ENCODE results near the gene ELOVL3. TPM values are rescaled to one million over a fixed set of nuclear protein-coding genes. Genes with fewer than 3 reads are reported as not detected.

The ELOVL3 gene
- total and polyA plus RNA-seq, 2 experiments from 2014 or later = 1.4 to 1.9 TPM

DNA sequence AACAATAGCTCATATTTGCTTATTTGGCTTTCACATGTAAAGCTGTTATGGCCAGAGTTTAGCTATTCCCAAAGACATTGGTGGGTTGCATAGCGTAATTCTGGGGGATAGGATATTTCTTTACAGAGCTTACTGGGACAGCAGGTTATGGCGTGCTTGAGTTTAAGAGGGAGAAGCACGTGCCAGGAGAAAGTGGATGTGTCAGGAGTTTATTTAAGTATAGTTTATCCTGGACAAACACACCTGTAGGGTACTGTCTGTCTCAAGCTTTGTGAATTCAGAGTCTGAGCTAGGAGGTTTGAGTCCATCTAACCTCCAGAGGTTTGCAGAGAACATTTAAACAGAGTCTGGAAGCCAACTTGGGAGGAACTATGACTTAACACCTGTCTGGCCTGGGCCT is 40.6 kb downstream of the ELOVL3 start:
- Histone ChIP-seq H3K9ac (no peak overlapping the region), H3K27ac (no peak overlapping the region), H3K27me3 (replicated peaks; ENCODE audit: insufficient read depth) (no peaks in the 10 kb centered on the region), H3K4me2 (ENCODE audit: unreplicated experiment) (no peak overlapping the region), H3F3A (ENCODE audit: insufficient read depth) (peaks cover 61% of the 10 kb centered on the region), H3K9me3 (ENCODE audit: low read depth) (no peaks in the 10 kb centered on the region), H3K4me3 (no peak overlapping the region), H3K4me1 (ENCODE audit: insufficient read depth) (peaks cover 49% of the 10 kb centered on the region), H3K79me2 (ENCODE audit: insufficient read depth) (peaks cover 84% of the 10 kb centered on the region), H3K36me3 (ENCODE audit: low read depth) (no peaks in the 10 kb centered on the region), H2AFZ (no peak overlapping the region), H4K20me1 (ENCODE audit: insufficient read depth) (peaks cover 24% of the 10 kb centered on the region; the same call in 1 of the 2 replicates), H3K9me2 (ENCODE audit: insufficient read depth) (no peaks in the 10 kb centered on the region)
- in situ Hi-C loops (cut with MboI) = no loop called here
- WGBS, 2 experiments (ENCODE audit: low coverage in 1 of 2, low lambda C conversion rate in 2 of 2, missing lambda C conversion rate in 2 of 2) = 98 to 99% methylated on average over 3 of the region's 3 CpGs
- DNase-seq = no peak
- TF ChIP-seq EZH2phosphoT487 (IDR thresholded peaks at IDR 0.05; ENCODE audit: insufficient read depth, low read depth) (no peak), EZH2 (IDR thresholded peaks at IDR 0.05; ENCODE audit: insufficient read depth, poor library complexity, severe bottlenecking) (no peak)

DNA sequence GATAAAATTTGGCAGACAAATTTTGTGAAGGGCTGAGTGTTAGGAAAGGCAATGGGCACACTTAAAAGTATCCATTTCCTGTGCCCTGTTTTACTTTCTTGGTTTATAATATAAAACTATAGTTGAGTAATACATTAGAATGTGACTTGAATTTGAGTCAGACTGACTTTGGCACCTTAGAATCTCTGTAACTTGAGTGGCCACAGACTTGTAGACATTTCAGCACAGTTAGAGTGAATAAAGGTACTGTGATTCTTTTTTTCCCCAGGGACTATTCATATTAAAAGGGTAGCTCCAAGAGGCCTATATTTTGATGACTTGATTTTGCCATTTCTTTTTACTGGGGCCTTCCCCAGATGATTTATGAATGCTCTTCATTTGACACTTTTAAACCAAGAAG is 41.6 kb downstream of the ELOVL3 start:
- in situ Hi-C loops (cut with MboI) = no loop called here
- Histone ChIP-seq H3K4me3 (peak overlapping the region; percentile 6; the same call in 1 of the 2 replicates), H3K4me2 (ENCODE audit: unreplicated experiment) (peak overlapping the region; percentile 59), H2AFZ (no peak overlapping the region), H3K27me3 (replicated peaks; ENCODE audit: insufficient read depth) (no peaks in the 10 kb centered on the region), H3K9me3 (ENCODE audit: low read depth) (no peaks in the 10 kb centered on the region), H3K27ac (peak overlapping the region; percentile 73), H3K36me3 (ENCODE audit: low read depth) (no peaks in the 10 kb centered on the region), H3F3A (ENCODE audit: insufficient read depth) (peaks cover 62% of the 10 kb centered on the region), H3K9ac (peak overlapping the region; percentile 35; the same call in 1 of the 2 replicates), H3K4me1 (ENCODE audit: insufficient read depth) (peaks cover 40% of the 10 kb centered on the region), H3K9me2 (ENCODE audit: insufficient read depth) (no peaks in the 10 kb centered on the region), H4K20me1 (ENCODE audit: insufficient read depth) (peaks cover 28% of the 10 kb centered on the region; the same call in 1 of the 2 replicates), H3K79me2 (ENCODE audit: insufficient read depth) (peaks cover 84% of the 10 kb centered on the region)
- TF ChIP-seq EZH2phosphoT487 (IDR thresholded peaks at IDR 0.05; ENCODE audit: insufficient read depth, low read depth) (peak; percentile 80), EZH2 (IDR thresholded peaks at IDR 0.05; ENCODE audit: insufficient read depth, poor library complexity, severe bottlenecking) (no peak)
- peak; percentile 88 for DNase-seq

DNA sequence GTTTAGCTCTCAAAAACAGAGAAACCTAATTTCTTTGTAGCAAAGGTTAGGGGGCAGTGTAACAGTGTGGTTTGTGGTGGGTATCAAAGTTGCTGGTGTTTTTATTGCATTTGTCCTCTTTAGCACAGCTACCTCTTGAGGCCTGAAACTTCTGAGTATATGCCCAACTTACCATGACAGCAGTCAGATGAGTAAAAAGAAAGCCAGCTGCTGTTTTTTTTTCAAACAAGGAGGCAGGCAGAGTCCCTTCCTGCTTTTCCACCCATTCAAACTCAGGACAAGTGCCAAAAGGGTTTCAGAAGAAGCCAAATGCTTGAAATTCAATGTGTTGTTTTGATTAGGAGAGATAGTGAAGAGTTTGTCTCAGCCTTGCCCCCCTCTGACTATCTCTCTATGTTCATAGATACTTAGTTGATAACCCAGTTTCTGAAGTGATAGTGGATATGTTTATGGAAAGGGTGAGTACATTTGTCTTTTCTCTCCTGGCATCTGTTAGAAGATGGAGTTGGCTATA is 42.3 kb downstream of the ELOVL3 start:
- Histone ChIP-seq H3K4me2 (ENCODE audit: unreplicated experiment) (peak overlapping the region; percentile 59), H4K20me1 (ENCODE audit: insufficient read depth) (peaks cover 32% of the 10 kb centered on the region; the same call in 1 of the 2 replicates), H3K9me2 (ENCODE audit: insufficient read depth) (no peaks in the 10 kb centered on the region), H2AFZ (no peak overlapping the region), H3K9ac (peak overlapping the region; percentile 35; the same call in 1 of the 2 replicates), H3K4me3 (peak overlapping the region; percentile 6; the same call in 1 of the 2 replicates), H3F3A (ENCODE audit: insufficient read depth) (peaks cover 60% of the 10 kb centered on the region), H3K79me2 (ENCODE audit: insufficient read depth) (peaks cover 84% of the 10 kb centered on the region), H3K9me3 (ENCODE audit: low read depth) (no peaks in the 10 kb centered on the region), H3K27me3 (replicated peaks; ENCODE audit: insufficient read depth) (no peaks in the 10 kb centered on the region), H3K4me1 (ENCODE audit: insufficient read depth) (peaks cover 36% of the 10 kb centered on the region), H3K36me3 (ENCODE audit: low read depth) (no peaks in the 10 kb centered on the region), H3K27ac (peak overlapping the region; percentile 73)
- peak; percentile 68 for DNase-seq
- TF ChIP-seq EZH2 (IDR thresholded peaks at IDR 0.05; ENCODE audit: insufficient read depth, poor library complexity, severe bottlenecking) (no peak), EZH2phosphoT487 (IDR thresholded peaks at IDR 0.05; ENCODE audit: insufficient read depth, low read depth) (no peak)
- in situ Hi-C loops (cut with MboI) = no loop called here

DNA sequence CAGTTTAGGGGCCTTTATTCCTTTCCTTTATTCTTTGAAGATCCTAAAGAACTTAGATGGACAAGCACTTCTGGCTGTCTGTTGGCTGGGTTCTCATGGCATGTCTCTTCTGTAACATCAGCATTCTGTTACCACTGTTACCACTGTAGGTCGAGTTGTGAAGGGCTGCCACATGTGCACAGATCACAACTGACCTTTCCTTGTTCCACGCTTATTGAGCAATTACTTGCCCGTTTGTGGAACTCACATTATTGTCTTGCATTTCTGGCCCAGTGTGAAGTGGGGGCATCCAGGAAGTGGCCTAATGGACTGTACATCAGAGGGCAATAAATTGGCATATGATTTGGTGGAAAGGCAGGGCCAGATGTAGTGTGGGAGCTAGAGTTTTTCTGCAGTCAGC is 42.9 kb downstream of the ELOVL3 start:
- Histone ChIP-seq H3F3A (ENCODE audit: insufficient read depth) (peaks cover 57% of the 10 kb centered on the region), H3K79me2 (ENCODE audit: insufficient read depth) (peaks cover 84% of the 10 kb centered on the region), H3K4me2 (ENCODE audit: unreplicated experiment) (peak overlapping the region; percentile 59), H3K4me1 (ENCODE audit: insufficient read depth) (peaks cover 39% of the 10 kb centered on the region), H3K27me3 (replicated peaks; ENCODE audit: insufficient read depth) (no peaks in the 10 kb centered on the region), H4K20me1 (ENCODE audit: insufficient read depth) (peaks cover 38% of the 10 kb centered on the region; the same call in 1 of the 2 replicates), H3K9ac (no peak overlapping the region; the same call in 1 of the 2 replicates), H3K27ac (peak overlapping the region; percentile 73), H3K9me3 (ENCODE audit: low read depth) (no peaks in the 10 kb centered on the region), H2AFZ (no peak overlapping the region), H3K36me3 (ENCODE audit: low read depth) (no peaks in the 10 kb centered on the region), H3K9me2 (ENCODE audit: insufficient read depth) (no peaks in the 10 kb centered on the region), H3K4me3 (no peak overlapping the region)
- peak; percentile 41 for DNase-seq
- 23 to 28% methylated on average over 3 of the region's 3 CpGs for WGBS, 2 experiments (ENCODE audit: low coverage in 1 of 2, low lambda C conversion rate in 2 of 2, missing lambda C conversion rate in 2 of 2)
- no peak for TF ChIP-seq EZH2 (IDR thresholded peaks at IDR 0.05; ENCODE audit: insufficient read depth, poor library complexity, severe bottlenecking)
- TF ChIP-seq EZH2phosphoT487 (IDR thresholded peaks at IDR 0.05; ENCODE audit: insufficient read depth, low read depth) = no peak
- in situ Hi-C loops (cut with MboI) = no loop called here
